AG04450 (cell line): ENCODE data around the gene PEDS1. TPM values are rescaled to one million over a fixed set of nuclear protein-coding genes. Genes with fewer than 3 reads are reported as not detected.
"Not testable (repeated sequence)": the region's sequence is repeated elsewhere in the genome, so short reads cannot be mapped to it uniquely, and the experiment has no call there.

Experiments
- CTCF ChIA-PET: fragments of 300-600, 350-600 bp; formaldehyde crosslinking; extraction: SDS; loops from one replicate; lab custom pipeline; 2022; ENCODE audit warnings: antibody characterized with exemption, inconsistent platforms; lab: Charles Lee
- POLR2A ChIA-PET: fragments of 350-600 bp; formaldehyde crosslinking; extraction: SDS; loops from one replicate; lab custom pipeline; 2021; ENCODE audit warnings: antibody characterized with exemption, inconsistent platforms; lab: Yijun Ruan, JAX
- DNase-seq: peaks from one replicate; pipeline ENCODE4 v3.0.0-alpha.2; 2011; ENCODE audit warnings: low read depth, low spot score
- H3K27ac ChIP-seq: one replicate; pipeline ENCODE4 v1.5.1; 2012; ENCODE audit warnings: low read depth, low read length, control low read depth
- H3K27me3 ChIP-seq: one replicate; pipeline ENCODE4 v1.6.0; 2012; ENCODE audit warnings: low read length; ENCODE audit not compliant: control insufficient read depth, insufficient read depth
- H3K4me3 ChIP-seq: 2 replicates; pipeline ENCODE4 v1.5.1; 2011; ENCODE audit warnings: mild to moderate bottlenecking, low read depth, low read length, control low read depth
- H3K9me3 ChIP-seq: 2 replicates; pipeline ENCODE4 v1.5.1; 2012; ENCODE audit warnings: low read length; ENCODE audit not compliant: control insufficient read depth, insufficient read depth
- polyA plus RNA-seq: library from polyadenylated mRNA; depleted of rRNA; stranded (reverse); fragments of >200 nt; gene quantifications from 2 replicates; pipeline ENCODE4 v1.2.3, GENCODE V29; 2011
- TF ChIP-seq, protein P1 (sequence below): IDR thresholded peaks from 2 replicates; pipeline ENCODE4 v1.5.1; 2011; ENCODE audit warnings: low read depth, low read length, control low read depth, inconsistent platforms

PEDS1 gene
- polyA plus RNA-seq, 1 experiment = 24.7 TPM

DNA sequence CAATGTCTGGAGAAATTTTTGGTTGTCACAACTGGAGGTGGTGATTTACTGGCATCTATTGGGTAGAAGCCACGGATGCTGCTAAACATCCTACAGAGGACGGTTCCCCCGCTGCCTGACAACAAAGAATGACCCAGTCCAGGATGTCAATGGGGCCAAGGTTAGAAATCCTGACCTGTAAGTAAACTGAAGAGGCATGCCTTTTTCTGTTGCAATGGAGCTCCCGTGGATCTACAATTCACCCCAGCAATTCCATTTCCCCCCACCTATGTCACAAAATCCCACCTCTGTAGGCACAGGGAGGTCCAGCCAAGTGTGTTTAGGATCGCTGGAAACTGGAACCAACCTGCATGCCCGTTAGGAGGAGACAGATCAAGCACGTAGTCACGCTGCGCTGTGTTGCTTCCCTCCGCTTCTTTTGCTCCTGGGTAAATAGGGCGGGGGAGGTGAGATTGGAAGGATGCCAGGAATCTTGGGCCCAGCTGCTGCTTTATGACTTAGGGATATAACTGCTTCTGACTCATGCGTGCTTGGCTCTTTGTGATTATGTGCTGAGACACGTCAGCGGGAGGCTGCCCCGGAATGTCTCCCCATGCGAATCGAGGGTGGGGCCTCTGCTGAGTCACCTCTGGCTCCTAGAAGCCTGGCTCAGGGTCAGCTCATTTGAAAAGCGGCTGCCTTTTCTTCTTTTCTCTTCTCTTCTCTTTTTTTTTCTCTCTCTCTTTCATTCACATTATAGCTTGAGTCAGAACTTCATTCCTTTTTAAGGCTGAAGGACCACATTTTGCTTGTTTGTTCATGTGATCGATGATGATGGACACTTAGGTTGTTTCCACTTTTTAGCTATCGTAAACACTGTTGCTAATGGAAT lies 12.4 kb upstream of the PEDS1 start:
- TF ChIP-seq, protein P1, sequence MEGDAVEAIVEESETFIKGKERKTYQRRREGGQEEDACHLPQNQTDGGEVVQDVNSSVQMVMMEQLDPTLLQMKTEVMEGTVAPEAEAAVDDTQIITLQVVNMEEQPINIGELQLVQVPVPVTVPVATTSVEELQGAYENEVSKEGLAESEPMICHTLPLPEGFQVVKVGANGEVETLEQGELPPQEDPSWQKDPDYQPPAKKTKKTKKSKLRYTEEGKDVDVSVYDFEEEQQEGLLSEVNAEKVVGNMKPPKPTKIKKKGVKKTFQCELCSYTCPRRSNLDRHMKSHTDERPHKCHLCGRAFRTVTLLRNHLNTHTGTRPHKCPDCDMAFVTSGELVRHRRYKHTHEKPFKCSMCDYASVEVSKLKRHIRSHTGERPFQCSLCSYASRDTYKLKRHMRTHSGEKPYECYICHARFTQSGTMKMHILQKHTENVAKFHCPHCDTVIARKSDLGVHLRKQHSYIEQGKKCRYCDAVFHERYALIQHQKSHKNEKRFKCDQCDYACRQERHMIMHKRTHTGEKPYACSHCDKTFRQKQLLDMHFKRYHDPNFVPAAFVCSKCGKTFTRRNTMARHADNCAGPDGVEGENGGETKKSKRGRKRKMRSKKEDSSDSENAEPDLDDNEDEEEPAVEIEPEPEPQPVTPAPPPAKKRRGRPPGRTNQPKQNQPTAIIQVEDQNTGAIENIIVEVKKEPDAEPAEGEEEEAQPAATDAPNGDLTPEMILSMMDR = 0 out of 2 replicates have a peak, but pooled peaks have one; percentile 14
- CTCF ChIA-PET = interaction anchor here (0.6 to 4.8 kb wide), 7 partner anchors 11 to 187 kb away, joined by 3 to 37 read pairs (median 6); no protein-coding TSS in a partner anchor
- H3K27ac ChIP-seq = peak overlapping the region; percentile 98
- H3K9me3 ChIP-seq = no peaks in the 10 kb centered on the region
- peak; percentile 100 for DNase-seq
- peak overlapping the region; percentile 66 for H3K4me3 ChIP-seq
- POLR2A ChIA-PET = interaction anchor here (0.6 to 1.9 kb wide), 15 partner anchors 9 to 765 kb away, joined by 3 to 24 read pairs (median 4); partner anchors contain the start of genes ADNP and PEDS1
- no peaks in the 10 kb centered on the region for H3K27me3 ChIP-seq

DNA sequence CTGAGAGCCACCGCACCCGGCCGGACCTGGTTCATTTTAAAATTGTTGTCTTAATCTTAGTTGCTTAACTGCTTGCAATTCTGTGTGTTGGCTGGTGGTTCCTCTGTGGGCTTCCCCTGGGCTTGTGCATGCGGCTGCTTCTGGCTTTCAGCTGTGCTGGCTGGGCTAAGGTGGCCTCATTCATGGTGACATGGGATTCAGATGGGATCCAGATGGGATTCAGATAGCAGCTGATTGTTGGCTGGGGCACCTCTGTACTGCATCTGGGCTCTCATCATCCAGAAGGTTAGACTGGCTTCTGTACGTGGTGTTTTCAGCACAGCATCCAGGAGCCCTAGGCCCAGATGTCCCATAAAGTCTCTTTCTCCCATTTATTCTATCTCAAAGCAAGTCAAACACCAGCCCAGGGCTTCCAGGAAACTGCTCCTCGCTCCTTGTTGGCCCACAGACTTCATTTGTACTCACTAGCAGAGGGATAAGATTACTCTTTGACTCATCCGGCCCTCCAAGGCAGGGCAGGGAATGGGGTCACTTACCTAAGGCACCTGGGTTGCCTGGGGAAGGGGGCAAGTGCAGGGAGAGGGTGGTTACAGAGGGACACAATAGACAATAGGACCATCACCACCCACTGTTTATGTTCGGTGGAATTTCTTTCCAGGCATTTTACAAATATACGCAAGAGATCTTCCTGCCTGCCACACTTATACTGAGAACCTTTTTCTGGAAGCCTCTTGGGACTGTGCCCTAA lies 10.2 kb upstream of the PEDS1 start:
- H3K4me3 ChIP-seq = no peak overlapping the region
- no peaks in the 10 kb centered on the region for H3K27me3 ChIP-seq
- H3K27ac ChIP-seq = peak overlapping the region; percentile 71
- TF ChIP-seq, protein P1 = no peak
- no peak for DNase-seq
- H3K9me3 ChIP-seq = no peaks in the 10 kb centered on the region
- ChIA-PET CTCF (interaction anchor here (0.5 kb wide), 1 partner anchor 15 kb away, joined by 3 read pairs; no protein-coding TSS in a partner anchor), POLR2A (no interaction called here)

DNA sequence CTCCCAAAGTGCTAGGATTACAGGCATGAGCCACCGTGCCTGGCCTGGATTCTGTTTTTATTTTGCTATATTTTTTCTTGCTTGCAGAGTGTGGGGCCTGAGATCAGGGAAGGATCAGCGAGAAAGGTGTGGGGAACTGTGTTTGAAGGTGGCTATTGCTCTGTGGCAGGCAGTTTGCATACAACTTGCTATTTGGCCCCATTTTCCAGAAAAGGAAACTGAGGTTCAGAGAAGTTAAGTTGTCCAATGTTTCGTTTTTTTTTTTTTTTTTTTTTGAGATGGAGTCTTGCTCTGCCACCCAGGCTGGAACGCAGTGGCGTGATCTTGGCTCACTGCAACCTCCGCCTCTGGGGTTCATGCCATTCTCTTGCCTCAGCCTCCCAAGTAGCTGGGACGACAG lies 8.0 kb upstream of the PEDS1 start:
- POLR2A ChIA-PET, CTCF ChIA-PET: not testable (repeated sequence)

DNA sequence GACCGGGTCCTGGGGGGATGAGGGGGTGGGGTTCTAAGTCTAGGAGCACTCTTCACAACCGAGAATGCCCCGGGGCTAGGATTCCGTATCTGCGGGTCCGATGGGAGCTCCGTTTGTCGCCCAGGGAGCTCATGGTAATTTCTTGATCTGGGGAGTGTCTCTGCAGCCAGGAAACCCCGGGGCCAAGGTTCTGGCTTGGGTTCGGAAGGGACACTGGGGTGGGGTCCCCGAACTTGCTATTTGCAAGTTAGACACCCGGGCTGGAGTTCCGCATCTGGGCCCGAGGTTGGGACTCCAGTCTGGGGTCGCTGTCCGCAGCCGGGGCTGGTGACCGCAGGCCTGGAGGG lies 397 bp downstream of the PEDS1 start:
- Histone ChIP-seq H3K4me3 (peak overlapping the region; percentile 88), H3K27ac (peak overlapping the region; percentile 21), H3K9me3 (no peaks in the 10 kb centered on the region; the same call in 1 of the 2 replicates), H3K27me3 (no peaks in the 10 kb centered on the region)
- ChIA-PET POLR2A (interaction anchor here (1.0 to 3.1 kb wide), 6 partner anchors 9 to 37 kb away, joined by 3 to 24 read pairs (median 5); no protein-coding TSS in a partner anchor), CTCF (interaction anchor here (0.6 to 1.6 kb wide), 9 partner anchors 13 to 276 kb away, joined by 3 to 7 read pairs (median 3); no protein-coding TSS in a partner anchor)
- TF ChIP-seq, protein P1 = no peak
- DNase-seq = no peak

More for the DNA sequence above, 8.0 kb upstream of the PEDS1 start:
- not testable (repeated sequence) for H3K9me3 ChIP-seq, H3K4me3 ChIP-seq, H3K27me3 ChIP-seq, H3K27ac ChIP-seq, DNase-seq
